ENCODE measurements around the gene TUT4.

DNA sequence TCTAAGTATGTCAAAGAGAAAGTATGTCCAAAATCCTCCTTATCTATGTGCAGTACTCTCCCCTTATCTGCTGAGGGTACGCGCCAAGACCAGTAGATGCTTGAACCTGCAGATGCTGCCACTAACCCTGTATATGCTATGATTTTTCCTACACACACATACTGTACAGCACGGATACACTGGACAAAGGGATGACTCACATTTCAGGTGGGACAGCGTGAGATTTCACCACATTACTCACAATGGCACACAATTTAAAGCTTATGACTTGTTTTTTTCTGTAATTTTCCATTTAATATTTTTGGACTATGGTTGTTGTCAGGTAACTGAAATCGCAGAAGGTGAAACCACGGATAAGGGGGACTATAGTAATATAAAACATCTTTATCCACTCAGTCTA, 152.8 kb downstream of the TUT4 start:
- TF ChIP-seq CTCF (IDR thresholded peaks at IDR 0.05) (no peak; the same call in 1 of the 2 replicates), POLR2AphosphoS5 (IDR thresholded peaks at IDR 0.05; ENCODE audit: low read depth, low read length) (no peak), SIN3A (IDR thresholded peaks at IDR 0.05; ENCODE audit: borderline replicate concordance, insufficient read depth, low read depth, low read length) (no peak)
- TF ChIP-seq, protein P1, sequence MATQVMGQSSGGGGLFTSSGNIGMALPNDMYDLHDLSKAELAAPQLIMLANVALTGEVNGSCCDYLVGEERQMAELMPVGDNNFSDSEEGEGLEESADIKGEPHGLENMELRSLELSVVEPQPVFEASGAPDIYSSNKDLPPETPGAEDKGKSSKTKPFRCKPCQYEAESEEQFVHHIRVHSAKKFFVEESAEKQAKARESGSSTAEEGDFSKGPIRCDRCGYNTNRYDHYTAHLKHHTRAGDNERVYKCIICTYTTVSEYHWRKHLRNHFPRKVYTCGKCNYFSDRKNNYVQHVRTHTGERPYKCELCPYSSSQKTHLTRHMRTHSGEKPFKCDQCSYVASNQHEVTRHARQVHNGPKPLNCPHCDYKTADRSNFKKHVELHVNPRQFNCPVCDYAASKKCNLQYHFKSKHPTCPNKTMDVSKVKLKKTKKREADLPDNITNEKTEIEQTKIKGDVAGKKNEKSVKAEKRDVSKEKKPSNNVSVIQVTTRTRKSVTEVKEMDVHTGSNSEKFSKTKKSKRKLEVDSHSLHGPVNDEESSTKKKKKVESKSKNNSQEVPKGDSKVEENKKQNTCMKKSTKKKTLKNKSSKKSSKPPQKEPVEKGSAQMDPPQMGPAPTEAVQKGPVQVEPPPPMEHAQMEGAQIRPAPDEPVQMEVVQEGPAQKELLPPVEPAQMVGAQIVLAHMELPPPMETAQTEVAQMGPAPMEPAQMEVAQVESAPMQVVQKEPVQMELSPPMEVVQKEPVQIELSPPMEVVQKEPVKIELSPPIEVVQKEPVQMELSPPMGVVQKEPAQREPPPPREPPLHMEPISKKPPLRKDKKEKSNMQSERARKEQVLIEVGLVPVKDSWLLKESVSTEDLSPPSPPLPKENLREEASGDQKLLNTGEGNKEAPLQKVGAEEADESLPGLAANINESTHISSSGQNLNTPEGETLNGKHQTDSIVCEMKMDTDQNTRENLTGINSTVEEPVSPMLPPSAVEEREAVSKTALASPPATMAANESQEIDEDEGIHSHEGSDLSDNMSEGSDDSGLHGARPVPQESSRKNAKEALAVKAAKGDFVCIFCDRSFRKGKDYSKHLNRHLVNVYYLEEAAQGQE (IDR thresholded peaks at IDR 0.05; ENCODE audit: insufficient read depth in 1 of 2, low read depth in 2 of 2, low read length in 1 of 2) = no peak

All from Panc1 (cell line).